Dermis microvascular lymphatic vessel endothelial cell (primary cell): Measurements from ENCODE around the gene DNAJB2. TPM values are rescaled to one million over a fixed set of nuclear protein-coding genes. Genes with fewer than 3 reads are reported as not detected.

Experiments
- total RNA-seq: library from RNA; depleted of rRNA; stranded (reverse); fragments of >200 nt; gene quantifications from 2 replicates; pipeline ENCODE4 v1.2.1, GENCODE V29; 2014

Gene DNAJB2
- total RNA-seq, 1 donor from 2014 or later, result 15.4 TPM

Other genes starting within 250 kb of the DNAJB2 start
- gene CFAP65, start 237.8 kb upstream of the DNAJB2 start, total RNA-seq, result not detected in 2 replicates
- gene IHH, start 218.4 kb upstream of the DNAJB2 start, total RNA-seq, result under 0.01 TPM in 2 replicates
- 13.7 and 16.3 TPM in 2 replicates for gene NHEJ1, start 118.6 kb upstream of the DNAJB2 start, total RNA-seq
- gene SLC23A3, start 109.3 kb upstream of the DNAJB2 start, total RNA-seq, result 0.64 and 0.89 TPM in 2 replicates
- 16.7 and 29.0 TPM in 2 replicates for gene CNPPD1, start 102.4 kb upstream of the DNAJB2 start, total RNA-seq
- gene RETREG2, start 101.1 kb upstream of the DNAJB2 start, total RNA-seq, result 49.0 and 65.2 TPM in 2 replicates
- gene ZFAND2B, start 72.6 kb upstream of the DNAJB2 start, total RNA-seq, result 20.0 and 22.1 TPM in 2 replicates
- 21.4 and 27.3 TPM in 2 replicates for gene ABCB6, start 60.4 kb upstream of the DNAJB2 start, total RNA-seq
- 34.5 and 60.4 TPM in 2 replicates for gene ATG9A, start 49.7 kb upstream of the DNAJB2 start, total RNA-seq
- gene ANKZF1, start 49.6 kb upstream of the DNAJB2 start, total RNA-seq, result 15.8 and 19.2 TPM in 2 replicates
- gene GLB1L, start 33.9 kb upstream of the DNAJB2 start, total RNA-seq, result 4.7 and 5.6 TPM in 2 replicates
- 14.5 and 16.3 TPM in 2 replicates for gene STK16, start 33.9 kb upstream of the DNAJB2 start, total RNA-seq
- gene TUBA4B, start 26.1 kb upstream of the DNAJB2 start, total RNA-seq, result not detected in 2 replicates
- 12.1 and 14.4 TPM in 2 replicates for gene TUBA4A, start 25.4 kb upstream of the DNAJB2 start, total RNA-seq
- not detected in 2 replicates for gene PTPRN, start 30.0 kb downstream of the DNAJB2 start, total RNA-seq
- not detected in 2 replicates for gene RESP18, start 53.4 kb downstream of the DNAJB2 start, total RNA-seq
- 53.1 and 69.5 TPM in 2 replicates for gene DNPEP, start 108.5 kb downstream of the DNAJB2 start, total RNA-seq
- gene DES, start 139.0 kb downstream of the DNAJB2 start, total RNA-seq, result not detected in 2 replicates
- gene SPEG, start 155.5 kb downstream of the DNAJB2 start, total RNA-seq, result under 0.01 TPM in 1 of 2 replicates, not detected in the other
- 22.2 and 28.7 TPM in 2 replicates for gene GMPPA, start 219.5 kb downstream of the DNAJB2 start, total RNA-seq
- not detected in 2 replicates for gene ASIC4, start 235.1 kb downstream of the DNAJB2 start, total RNA-seq